Pulmonary artery endothelial cell (primary cell): ENCODE results near the gene KMT2E. TPM values are rescaled to one million over a fixed set of nuclear protein-coding genes. Genes with fewer than 3 reads are reported as not detected.

Experiments used
- DNase-seq: peaks from one replicate; pipeline ENCODE4 v3.0.0-alpha.2; 2011; ENCODE audit warnings: low read depth, low spot score
- total RNA-seq: library from RNA; depleted of rRNA; stranded (reverse); fragments of >200 nt; gene quantifications from 2 replicates; pipeline ENCODE4 v1.2.3, GENCODE V29; 2014

KMT2E gene
- total RNA-seq, 1 donor from 2014 or later = 83.0 TPM

DNA sequence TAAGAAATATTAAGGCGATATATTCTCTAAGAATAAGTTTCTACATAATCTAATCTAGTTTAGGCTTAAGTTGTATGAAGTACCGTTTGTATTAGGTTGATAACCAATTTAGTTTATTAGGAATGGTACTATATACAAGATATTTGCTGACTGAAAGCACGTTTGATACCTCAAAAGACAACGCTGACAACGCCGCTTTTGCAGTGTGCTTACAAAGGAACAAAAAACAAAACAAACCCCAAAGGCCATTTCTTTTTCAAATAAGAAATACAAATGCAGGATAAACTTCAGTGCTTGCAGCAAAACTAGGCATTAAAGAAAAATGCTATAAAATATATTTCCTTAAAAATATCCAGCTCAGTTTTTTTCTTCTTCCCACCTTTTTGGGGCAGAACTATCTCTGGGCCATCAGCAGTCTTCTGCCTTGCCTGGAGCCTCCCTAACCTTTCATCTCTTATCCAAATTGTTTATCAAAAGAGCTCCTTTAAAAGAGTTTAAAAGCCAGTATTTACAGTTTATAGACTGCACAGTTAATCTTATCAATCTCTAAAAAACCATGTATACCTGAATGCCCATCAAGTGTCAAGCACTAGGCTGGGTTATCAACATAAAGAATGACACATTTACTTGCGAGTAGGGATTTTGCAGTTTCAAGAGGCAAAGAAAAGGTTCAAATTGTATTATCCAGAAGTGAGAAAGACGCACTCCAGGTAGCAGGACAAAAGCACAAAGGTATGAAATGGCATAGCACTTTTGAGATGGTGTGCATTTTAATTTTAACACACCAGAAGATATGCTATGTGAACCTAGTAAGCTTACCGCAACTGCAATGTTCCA, 4.1 kb upstream of the KMT2E start:
- no peak for DNase-seq

DNA sequence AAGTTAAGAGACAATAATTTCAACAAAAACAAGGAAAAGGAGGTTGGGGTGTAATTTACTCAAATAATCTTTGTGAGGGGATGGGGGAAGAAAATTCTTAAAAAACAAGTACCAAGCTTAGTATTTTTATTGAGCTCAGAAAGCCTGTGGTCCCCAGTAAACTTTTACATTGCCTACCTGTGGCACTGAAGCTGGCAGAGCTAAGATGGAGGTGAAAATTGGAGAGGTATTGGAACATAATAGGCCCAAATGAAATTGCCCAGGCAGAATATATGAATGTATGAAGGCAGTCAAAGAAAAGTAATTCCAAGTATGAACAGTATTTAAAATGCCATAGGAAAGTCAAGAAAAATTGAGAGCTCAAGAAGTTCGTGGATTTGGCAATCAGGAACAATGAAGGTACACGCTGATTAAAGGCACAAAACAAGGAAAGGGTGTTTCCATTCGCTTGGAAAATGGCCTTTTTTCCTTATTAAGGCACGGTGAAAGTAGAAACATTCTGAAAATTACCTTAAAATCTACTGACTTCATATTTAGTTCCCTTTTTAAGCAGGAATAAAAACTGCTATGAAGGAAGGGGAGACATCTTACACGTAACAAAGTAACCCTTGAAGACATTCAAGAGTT, 3.4 kb upstream of the KMT2E start:
- no peak for DNase-seq

- DNase-seq = no peak
These were observed 2.7 kb upstream of the KMT2E start for GRCh38 chr7:105011141-105011830.

- no peak for DNase-seq
These were observed 2.0 kb upstream of the KMT2E start for GRCh38 chr7:105011831-105012502.

- peak; percentile 96 for DNase-seq
These were observed 1.3 kb upstream of the KMT2E start for GRCh38 chr7:105012503-105013220.

- DNase-seq = peak; percentile 82
These were observed 687 bp upstream of the KMT2E start for GRCh38 chr7:105013221-105013815.

- no peak for DNase-seq
These were observed 836 bp downstream of the KMT2E start for GRCh38 chr7:105014693-105015389.

DNA sequence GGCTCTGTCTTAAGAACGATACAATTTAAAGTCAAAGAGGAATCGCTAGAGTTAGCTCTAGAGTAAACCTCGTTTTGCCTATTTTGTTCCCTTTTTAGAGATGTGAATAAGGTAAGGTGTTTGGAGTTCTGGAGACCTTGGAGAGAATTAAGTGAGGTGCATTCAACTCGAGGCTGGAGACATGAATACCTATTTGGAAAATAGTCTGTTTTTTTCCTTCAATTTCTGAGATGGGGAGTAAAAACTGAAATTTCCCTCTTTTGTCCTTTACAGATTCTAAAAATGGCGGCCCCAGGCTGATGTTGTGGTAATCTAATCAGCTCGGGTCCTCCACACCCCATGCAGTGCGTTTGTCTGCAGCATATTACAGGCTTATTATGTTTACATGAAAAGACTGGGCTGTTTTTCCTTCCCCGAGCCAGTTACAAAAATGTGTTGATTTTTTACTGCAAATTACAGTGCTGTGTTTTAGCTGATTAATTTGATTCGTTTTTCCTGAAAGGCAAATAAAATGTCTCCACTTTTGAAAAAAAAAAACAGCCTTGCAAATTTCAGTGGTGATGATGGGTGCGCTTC, 1.5 kb downstream of the KMT2E start:
- no peak for DNase-seq

GRCh38 chr7:105016068-105016708, 2.2 kb downstream of the KMT2E start:
- DNase-seq = no peak

DNA sequence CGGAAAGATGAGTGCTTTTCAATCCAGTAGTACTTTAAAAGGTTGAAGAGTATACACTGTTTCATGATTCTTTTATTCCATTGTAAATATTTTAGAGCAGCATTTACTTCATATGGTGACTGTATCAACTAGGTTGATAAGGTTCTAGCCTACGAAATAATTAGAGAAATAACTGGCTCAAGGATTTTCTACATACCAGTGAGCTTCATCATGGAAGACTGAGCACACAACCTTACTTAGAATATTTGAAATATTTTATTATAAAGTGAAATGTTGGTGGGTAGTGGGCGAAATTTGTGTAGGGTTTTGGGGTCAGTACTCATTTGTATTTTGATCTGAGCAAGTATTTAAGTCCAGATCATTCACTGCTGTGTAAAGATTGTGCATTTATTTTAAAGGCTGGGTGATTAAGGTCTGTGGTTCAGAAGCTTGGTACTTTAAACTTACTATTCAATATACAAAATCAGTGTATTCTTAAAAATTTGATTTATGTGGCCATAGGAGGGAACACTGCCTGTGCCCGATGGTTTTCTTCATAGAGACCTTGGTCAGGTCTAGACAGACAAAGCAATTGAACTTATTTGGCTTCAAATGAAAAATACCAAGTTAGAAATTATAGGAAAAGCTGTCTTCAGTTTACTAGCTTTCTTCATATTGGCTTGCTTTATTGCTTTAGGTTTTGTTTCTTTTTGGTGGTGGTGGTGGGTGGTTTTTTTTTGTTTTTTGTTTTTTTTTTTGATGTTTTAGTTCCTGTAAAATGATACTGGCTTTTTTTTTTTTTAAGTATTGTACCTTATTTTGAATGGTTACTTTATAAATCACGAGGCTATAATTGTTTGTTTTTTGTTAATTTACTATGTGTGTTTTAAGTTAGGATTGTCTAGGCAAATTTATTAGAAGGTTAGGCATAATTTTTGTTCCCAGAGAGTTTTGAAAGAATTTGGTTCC, 3.0 kb downstream of the KMT2E start:
- DNase-seq = no peak

GRCh38 chr7:105017657-105018365, 3.8 kb downstream of the KMT2E start:
- no peak for DNase-seq

GRCh38 chr7:105019269-105019668, 5.3 kb downstream of the KMT2E start:
- DNase-seq = no peak

GRCh38 chr7:105020926-105021325, 6.9 kb downstream of the KMT2E start:
- DNase-seq = no peak

GRCh38 chr7:105021352-105021751, 7.3 kb downstream of the KMT2E start:
- DNase-seq = no peak

- DNase-seq = no peak
These were observed 8.0 kb downstream of the KMT2E start for GRCh38 chr7:105021967-105022366.

GRCh38 chr7:105022458-105022857, 8.5 kb downstream of the KMT2E start:
- no peak for DNase-seq

GRCh38 chr7:105024734-105025133, 10.7 kb downstream of the KMT2E start:
- DNase-seq = no peak
